ENCODE results near the gene AMPD2.

- TF ChIP-seq ZNF384 (IDR thresholded peaks at IDR 0.05) = no peak
- TF ChIP-seq L3MBTL2 (conservative IDR thresholded peaks at IDR 0.05) = no peak
- TF ChIP-seq FOXM1 (IDR thresholded peaks at IDR 0.05; ENCODE audit: borderline replicate concordance) = no peak
- TF ChIP-seq PKNOX1 (IDR thresholded peaks at IDR 0.05) = no peak
- TF ChIP-seq SP1 (IDR thresholded peaks at IDR 0.05) = no peak
- TF ChIP-seq HDGF (IDR thresholded peaks at IDR 0.05; ENCODE audit: borderline replicate concordance) = no peak
- TF ChIP-seq CTBP1 (IDR thresholded peaks at IDR 0.05; ENCODE audit: borderline replicate concordance) = no peak
- TF ChIP-seq FOXA1 (IDR thresholded peaks at IDR 0.05) = no peak
- no peak for TF ChIP-seq TARDBP (IDR thresholded peaks at IDR 0.05)
- no peak for TF ChIP-seq FOXK2 (IDR thresholded peaks at IDR 0.05)
- TF ChIP-seq ARNT (IDR thresholded peaks at IDR 0.05) = no peak
- TF ChIP-seq ELF4 (IDR thresholded peaks at IDR 0.05) = no peak
- TF ChIP-seq LEF1 (IDR thresholded peaks at IDR 0.05; ENCODE audit: borderline replicate concordance) = no peak
- TF ChIP-seq BHLHE40 (IDR thresholded peaks at IDR 0.05; ENCODE audit: borderline replicate concordance) = no peak
These were observed 39.5 kb downstream of the AMPD2 start for GRCh38 chr1:109659145-109659544.
